H1 (cell line): Measurements from ENCODE around the gene IQGAP3. TPM values are rescaled to one million over a fixed set of nuclear protein-coding genes. Genes with fewer than 3 reads are reported as not detected.
A peak's percentile ranks its signal among the peaks of the same experiment; 100 is the strongest.

ENCODE experiments used
- BCL11A ChIP-seq, 2 experiments: IDR thresholded peaks; one replicate each; pipeline ENCODE4 v1.6.1; 2011; ENCODE audit warnings: low read depth in 2 of 2, low read length in 2 of 2, mild to moderate bottlenecking in 2 of 2
- POU5F1 ChIP-seq: IDR thresholded peaks from 2 replicates; pipeline ENCODE4 v1.6.1; 2011; ENCODE audit warnings: low read depth, mild to moderate bottlenecking, low read length, moderate library complexity
- RFX5 ChIP-seq: IDR thresholded peaks from 2 replicates; pipeline ENCODE4 v1.6.1; 2011; ENCODE audit warnings: low read depth, low read length, improper control_type of control experiment, borderline replicate concordance
- SAP30 ChIP-seq: fragments of 300-600 bp; sonication (generic); IDR thresholded peaks from 2 replicates; pipeline ENCODE4 v1.7.1; 2012; ENCODE audit warnings: low read length, moderate library complexity, mild to moderate bottlenecking, inconsistent platforms; ENCODE audit not compliant: insufficient read depth, insufficient replicate concordance
- SUZ12 ChIP-seq: fragments of 200-600 bp; sonication (generic); IDR thresholded peaks from 2 replicates; pipeline ENCODE4 v1.6.1; 2012; ENCODE audit warnings: mild to moderate bottlenecking, inconsistent platforms, low read length, moderate library complexity, mixed read lengths
- TBP ChIP-seq: IDR thresholded peaks from 2 replicates; pipeline ENCODE4 v1.6.1; 2011; ENCODE audit warnings: low read depth, low read length, improper control_type of control experiment
- TEAD4 ChIP-seq: IDR thresholded peaks from 2 replicates; pipeline ENCODE4 v1.6.1; 2012; ENCODE audit warnings: low read depth, low read length, inconsistent platforms, mixed read lengths
- USF2 ChIP-seq: IDR thresholded peaks from 2 replicates; pipeline ENCODE4 v1.6.1; 2011; ENCODE audit warnings: low read length, improper control_type of control experiment
- polyA plus RNA-seq, 7 experiments: library from polyadenylated mRNA; depleted of rRNA in 3 of 7; stranded (reverse) in 5 of 7; unstranded in 2 of 7; fragments of >200 nt in 5 of 7; fragments of 200-250 nt in 2 of 7; gene quantifications; 1 replicate in 5 of 7; 2 replicates in 1 of 7; 4 replicates in 1 of 7; pipeline versions ENCODE4 v1.2.1 to v1.2.3, GENCODE V29; 2011 to 2013; ENCODE audit warnings: missing spikeins in 2 of 7, mixed read lengths in 2 of 7
- total RNA-seq: library from RNA; stranded (reverse); fragmentation: NEBNext Ultra II Directional; extraction: Animal tissue kit (Norgen Biotek cat#: 25700); gene quantifications from 2 replicates; pipeline ENCODE4 v1.2.1, GENCODE V29; 2021
- TF ChIP-seq, protein P1 (sequence below): fragments of 300-600 bp; sonication (generic); IDR thresholded peaks from 2 replicates; pipeline ENCODE4 v1.7.1; 2012; ENCODE audit warnings: low read length, moderate library complexity, mild to moderate bottlenecking, inconsistent platforms; ENCODE audit not compliant: insufficient replicate concordance

Gene IQGAP3
- total and polyA plus RNA-seq, 2 of the 8 experiments (the other 6 are each of a cell fraction or from before 2014, with no cell fraction given) = 14.6 to 22.3 TPM

- TF ChIP-seq, protein P1, sequence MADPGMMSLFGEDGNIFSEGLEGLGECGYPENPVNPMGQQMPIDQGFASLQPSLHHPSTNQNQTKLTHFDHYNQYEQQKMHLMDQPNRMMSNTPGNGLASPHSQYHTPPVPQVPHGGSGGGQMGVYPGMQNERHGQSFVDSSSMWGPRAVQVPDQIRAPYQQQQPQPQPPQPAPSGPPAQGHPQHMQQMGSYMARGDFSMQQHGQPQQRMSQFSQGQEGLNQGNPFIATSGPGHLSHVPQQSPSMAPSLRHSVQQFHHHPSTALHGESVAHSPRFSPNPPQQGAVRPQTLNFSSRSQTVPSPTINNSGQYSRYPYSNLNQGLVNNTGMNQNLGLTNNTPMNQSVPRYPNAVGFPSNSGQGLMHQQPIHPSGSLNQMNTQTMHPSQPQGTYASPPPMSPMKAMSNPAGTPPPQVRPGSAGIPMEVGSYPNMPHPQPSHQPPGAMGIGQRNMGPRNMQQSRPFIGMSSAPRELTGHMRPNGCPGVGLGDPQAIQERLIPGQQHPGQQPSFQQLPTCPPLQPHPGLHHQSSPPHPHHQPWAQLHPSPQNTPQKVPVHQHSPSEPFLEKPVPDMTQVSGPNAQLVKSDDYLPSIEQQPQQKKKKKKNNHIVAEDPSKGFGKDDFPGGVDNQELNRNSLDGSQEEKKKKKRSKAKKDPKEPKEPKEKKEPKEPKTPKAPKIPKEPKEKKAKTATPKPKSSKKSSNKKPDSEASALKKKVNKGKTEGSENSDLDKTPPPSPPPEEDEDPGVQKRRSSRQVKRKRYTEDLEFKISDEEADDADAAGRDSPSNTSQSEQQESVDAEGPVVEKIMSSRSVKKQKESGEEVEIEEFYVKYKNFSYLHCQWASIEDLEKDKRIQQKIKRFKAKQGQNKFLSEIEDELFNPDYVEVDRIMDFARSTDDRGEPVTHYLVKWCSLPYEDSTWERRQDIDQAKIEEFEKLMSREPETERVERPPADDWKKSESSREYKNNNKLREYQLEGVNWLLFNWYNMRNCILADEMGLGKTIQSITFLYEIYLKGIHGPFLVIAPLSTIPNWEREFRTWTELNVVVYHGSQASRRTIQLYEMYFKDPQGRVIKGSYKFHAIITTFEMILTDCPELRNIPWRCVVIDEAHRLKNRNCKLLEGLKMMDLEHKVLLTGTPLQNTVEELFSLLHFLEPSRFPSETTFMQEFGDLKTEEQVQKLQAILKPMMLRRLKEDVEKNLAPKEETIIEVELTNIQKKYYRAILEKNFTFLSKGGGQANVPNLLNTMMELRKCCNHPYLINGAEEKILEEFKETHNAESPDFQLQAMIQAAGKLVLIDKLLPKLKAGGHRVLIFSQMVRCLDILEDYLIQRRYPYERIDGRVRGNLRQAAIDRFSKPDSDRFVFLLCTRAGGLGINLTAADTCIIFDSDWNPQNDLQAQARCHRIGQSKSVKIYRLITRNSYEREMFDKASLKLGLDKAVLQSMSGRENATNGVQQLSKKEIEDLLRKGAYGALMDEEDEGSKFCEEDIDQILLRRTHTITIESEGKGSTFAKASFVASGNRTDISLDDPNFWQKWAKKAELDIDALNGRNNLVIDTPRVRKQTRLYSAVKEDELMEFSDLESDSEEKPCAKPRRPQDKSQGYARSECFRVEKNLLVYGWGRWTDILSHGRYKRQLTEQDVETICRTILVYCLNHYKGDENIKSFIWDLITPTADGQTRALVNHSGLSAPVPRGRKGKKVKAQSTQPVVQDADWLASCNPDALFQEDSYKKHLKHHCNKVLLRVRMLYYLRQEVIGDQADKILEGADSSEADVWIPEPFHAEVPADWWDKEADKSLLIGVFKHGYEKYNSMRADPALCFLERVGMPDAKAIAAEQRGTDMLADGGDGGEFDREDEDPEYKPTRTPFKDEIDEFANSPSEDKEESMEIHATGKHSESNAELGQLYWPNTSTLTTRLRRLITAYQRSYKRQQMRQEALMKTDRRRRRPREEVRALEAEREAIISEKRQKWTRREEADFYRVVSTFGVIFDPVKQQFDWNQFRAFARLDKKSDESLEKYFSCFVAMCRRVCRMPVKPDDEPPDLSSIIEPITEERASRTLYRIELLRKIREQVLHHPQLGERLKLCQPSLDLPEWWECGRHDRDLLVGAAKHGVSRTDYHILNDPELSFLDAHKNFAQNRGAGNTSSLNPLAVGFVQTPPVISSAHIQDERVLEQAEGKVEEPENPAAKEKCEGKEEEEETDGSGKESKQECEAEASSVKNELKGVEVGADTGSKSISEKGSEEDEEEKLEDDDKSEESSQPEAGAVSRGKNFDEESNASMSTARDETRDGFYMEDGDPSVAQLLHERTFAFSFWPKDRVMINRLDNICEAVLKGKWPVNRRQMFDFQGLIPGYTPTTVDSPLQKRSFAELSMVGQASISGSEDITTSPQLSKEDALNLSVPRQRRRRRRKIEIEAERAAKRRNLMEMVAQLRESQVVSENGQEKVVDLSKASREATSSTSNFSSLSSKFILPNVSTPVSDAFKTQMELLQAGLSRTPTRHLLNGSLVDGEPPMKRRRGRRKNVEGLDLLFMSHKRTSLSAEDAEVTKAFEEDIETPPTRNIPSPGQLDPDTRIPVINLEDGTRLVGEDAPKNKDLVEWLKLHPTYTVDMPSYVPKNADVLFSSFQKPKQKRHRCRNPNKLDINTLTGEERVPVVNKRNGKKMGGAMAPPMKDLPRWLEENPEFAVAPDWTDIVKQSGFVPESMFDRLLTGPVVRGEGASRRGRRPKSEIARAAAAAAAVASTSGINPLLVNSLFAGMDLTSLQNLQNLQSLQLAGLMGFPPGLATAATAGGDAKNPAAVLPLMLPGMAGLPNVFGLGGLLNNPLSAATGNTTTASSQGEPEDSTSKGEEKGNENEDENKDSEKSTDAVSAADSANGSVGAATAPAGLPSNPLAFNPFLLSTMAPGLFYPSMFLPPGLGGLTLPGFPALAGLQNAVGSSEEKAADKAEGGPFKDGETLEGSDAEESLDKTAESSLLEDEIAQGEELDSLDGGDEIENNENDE = no peak
- no peak for TF ChIP-seq POU5F1
- TF ChIP-seq SAP30 = no peak
- no peak for TF ChIP-seq RFX5
- TF ChIP-seq BCL11A (IDR thresholded peaks at IDR 0.05; ENCODE audit: low read depth in 2 of 2, low read length in 2 of 2) = no peak
- TF ChIP-seq TBP = peak; percentile 16
- TF ChIP-seq SUZ12 = no peak
- peak; percentile 54 for TF ChIP-seq TEAD4
- no peak for TF ChIP-seq USF2
These were observed 71.4 kb downstream of the IQGAP3 start (continued) for GRCh38 chr1:156500793-156501506.
